ENCODE data around the gene EXD3.
"Not testable (repeated sequence)": the region's sequence is repeated elsewhere in the genome, so short reads cannot be mapped to it uniquely, and the experiment has no call there.

EXD3 gene

DNA sequence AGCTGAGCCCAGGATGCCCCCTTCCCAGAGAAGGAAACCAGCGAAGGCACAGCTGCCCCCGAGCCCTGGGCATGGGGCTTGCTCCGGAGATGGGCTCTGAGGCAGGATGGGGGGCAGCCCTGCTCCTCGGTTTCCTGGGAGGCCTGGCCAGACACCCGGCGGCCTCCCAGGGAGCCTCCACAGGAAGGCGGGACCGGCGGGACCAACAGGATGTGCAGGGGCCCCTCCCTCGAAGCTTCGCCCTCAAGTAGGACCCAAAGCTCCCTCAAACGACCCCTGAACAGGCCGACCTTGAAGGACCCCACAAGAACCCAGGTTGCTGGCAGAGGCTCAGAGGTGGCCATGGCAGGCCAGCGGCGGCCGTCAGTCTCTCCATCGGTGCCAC is 11.7 kb downstream of the EXD3 start:
- DNase-seq (ENCODE audit: low read depth in 2 of 2) = no peak

GRCh38 chr9:137410891-137411249 is 12.1 kb downstream of the EXD3 start:
- no peak for DNase-seq (ENCODE audit: low read depth in 2 of 2)

DNA sequence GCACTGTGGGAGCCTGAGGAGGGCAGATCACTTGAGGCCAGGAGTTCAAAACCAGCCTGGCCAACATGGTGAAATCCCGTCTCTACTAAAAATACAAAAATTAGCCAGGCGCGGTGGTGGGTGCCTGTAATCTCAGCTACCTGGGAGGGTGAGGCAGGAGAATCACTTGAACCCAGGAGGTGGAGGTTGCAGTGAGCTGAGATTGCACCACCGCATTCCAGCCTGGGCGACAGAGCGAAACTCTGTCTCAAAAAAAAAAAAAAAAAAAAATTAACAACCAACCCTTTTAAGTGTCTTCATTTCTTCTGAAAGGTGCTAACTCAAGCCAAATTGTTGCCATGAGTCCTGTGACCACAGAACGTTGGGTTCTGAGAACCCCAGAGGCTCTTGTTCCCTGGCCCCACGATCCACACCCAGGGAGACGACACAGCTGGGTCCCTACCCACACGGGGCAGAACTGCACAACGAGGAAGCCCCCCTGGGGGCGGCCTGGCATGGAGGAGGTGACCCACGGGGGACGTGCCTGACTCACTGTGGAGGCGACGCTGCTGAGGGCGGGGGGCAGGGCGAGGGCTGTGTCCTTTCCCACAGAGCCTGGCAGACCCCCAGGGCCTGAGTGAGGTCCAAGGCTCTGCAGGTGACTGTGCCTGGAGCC is 12.6 kb downstream of the EXD3 start:
- not testable (repeated sequence) for DNase-seq (ENCODE audit: low read depth in 2 of 2)

DNA sequence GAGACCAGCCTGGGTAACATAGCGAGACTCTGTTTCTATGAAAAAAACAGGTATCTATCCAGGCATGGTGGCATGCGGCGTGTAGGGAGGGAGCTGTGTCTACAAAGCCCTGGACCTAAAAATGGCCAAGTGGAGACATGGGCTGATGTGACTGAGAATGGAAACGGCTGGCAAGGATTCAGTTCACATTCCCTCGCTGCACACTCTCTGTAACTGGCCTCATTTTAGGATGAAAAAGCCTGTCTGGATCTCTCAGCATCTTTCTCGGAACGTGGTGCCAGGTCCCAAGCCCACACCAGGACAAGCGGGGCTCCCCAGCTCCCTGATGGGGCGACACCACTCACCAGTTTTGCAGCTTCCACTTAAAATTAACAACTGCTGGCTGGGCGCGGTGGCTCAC is 13.4 kb downstream of the EXD3 start:
- no peak for DNase-seq (ENCODE audit: low read depth in 2 of 2)

DNA sequence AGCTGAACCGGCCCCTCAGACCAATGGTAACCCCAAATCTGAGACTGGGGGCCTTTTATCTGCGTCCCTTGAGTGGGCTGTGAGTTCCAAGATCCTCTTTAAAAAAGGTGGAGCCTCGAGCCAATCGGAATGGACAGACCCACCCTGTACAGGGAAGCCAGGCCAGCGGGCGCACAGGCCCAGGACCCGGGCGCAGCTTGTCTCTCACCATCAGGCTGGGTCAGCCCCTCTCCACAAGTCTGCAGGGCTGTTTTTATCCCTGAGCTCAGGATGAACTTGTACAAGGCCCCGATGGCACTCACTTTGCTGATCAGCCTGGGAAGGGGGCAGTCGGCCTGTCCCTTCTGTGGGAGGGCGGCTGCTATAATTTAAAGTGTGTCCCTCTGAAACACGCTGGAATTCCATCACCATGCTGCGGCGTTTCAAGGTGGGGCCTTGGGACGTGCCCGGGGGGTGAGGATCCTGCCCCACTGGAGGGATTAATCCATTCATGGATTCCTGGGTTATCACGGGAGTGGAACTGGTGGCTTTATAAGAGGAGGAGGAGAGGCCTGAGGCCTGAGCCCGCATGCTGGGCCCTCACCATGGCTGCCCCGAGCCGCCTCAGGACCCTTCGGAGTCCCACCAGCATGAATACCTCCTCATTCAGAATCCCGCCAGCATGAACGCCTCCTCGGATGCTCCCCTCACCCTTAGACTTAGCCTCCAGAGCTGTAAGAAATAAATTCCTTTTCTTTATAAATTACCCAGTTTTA is 14.1 kb downstream of the EXD3 start:
- no peak for DNase-seq (ENCODE audit: low read depth in 2 of 2)

- DNase-seq (ENCODE audit: low read depth in 2 of 2) = no peak
These were observed 15.2 kb downstream of the EXD3 start for GRCh38 chr9:137407590-137408300.

DNA sequence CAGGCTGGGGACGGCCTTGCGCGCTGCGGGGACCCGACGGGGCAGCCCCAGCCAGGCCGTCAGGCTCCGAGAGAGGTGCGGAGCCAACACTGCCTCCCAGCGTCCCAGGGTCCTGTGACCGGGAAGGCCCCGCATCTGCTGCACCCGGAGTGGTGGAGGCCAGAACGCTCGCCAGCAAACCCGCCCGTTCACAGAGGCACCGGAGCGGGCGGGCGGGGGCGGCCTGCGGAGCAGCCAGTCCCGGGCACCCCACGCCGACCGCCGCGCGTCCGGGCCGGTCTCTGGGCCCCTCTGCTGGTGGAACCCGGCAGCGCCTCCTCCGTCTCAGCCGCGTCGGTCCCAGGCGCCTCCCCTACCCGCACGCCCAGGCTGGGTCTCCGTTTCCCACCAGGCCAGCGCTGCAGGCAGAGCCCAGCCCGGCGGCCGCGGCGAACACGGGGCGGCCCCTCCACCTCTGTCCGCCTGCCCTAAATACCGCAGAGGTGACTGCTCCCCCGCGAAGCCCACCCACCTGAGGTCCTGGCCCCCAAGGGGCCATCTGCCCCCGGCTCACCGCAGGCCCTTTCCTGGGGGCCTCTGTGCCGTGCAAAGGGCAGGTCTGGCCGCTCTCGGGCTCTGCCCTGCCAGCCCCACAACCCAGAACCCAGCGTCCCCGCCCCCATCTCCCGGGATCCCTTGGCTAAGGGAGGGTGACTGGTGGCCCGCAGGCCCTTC is 15.9 kb downstream of the EXD3 start:
- DNase-seq (ENCODE audit: low read depth in 2 of 2) = peak; percentile 9 to 57

GRCh38 chr9:137406085-137406760 is 16.7 kb downstream of the EXD3 start:
- no peak for DNase-seq (ENCODE audit: low read depth in 2 of 2)

DNA sequence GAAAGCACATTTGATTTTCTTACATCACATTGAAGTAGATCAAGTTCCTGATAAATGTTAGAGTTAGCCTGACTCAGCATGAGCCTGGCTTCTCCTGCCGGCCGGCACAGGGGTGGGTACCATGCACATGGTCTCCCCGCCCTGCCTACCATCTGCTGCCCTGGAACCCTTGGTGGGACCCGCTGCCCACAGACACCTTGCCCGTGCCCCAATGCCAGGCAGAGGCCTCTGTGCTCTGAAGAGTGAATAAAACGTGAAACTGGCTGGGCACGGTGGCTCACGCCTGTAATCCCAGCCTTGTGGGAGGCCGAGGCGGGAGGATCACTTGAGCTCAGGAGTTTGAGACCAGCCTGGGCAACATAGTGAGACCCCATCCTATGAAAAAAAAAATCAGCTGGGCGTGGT is 17.3 kb downstream of the EXD3 start:
- no peak for DNase-seq (ENCODE audit: low read depth in 2 of 2)

DNA sequence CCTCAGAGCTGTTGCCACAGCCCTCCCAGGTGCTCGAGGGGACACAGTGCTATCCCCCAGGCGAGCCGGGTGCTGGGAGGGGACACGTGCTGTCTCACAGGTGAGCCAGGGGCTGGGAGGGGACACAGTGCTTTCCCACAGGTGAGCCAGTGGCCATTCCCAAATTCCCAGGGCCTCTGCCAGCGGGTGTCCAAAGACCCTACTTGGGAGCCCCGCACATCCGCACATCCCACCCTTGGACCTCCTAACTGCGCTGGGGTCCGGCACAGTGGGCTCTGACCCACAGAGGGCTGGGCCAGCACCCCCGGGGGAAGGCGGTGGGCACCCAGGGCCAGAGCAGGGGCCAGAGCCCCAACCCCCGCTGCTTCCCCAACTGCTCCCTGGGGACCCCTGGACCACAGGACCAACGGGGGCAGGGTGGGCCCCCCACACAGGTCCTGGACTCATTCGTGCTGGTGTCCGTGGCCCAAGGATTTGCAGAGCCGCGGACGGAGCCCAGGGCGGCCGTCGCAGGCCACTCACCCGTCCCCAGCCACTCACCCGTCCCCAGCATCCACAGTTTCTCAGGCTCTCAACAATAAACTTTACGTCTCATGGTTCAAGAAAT is 17.9 kb downstream of the EXD3 start:
- no peak for DNase-seq (ENCODE audit: low read depth in 2 of 2)

- DNase-seq (ENCODE audit: low read depth in 2 of 2) = no peak
These were observed 19.7 kb downstream of the EXD3 start for GRCh38 chr9:137403269-137403668.

DNA sequence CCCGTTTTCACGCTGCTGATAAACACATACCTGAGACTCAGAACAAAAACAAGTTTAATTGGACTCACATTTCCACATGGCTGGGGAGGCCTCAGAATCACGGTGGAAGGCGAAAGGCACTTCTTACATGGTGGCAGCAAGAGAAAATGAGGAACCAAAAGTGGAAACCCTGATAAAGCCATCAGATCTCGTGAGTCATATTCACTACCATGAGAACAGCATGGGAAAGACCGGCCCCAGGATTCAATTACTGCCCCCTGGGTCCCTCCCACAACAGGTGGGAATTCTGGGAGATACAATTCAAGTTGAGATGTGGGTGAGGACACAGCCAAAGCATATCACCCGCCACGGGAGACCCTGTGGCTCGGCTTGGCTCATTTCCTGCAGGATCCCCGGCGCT is 20.2 kb downstream of the EXD3 start:
- DNase-seq (ENCODE audit: low read depth in 2 of 2) = no peak

GRCh38 chr9:137398561-137399468 is 24.1 kb downstream of the EXD3 start:
- DNase-seq (ENCODE audit: low read depth in 2 of 2) = no peak

DNA sequence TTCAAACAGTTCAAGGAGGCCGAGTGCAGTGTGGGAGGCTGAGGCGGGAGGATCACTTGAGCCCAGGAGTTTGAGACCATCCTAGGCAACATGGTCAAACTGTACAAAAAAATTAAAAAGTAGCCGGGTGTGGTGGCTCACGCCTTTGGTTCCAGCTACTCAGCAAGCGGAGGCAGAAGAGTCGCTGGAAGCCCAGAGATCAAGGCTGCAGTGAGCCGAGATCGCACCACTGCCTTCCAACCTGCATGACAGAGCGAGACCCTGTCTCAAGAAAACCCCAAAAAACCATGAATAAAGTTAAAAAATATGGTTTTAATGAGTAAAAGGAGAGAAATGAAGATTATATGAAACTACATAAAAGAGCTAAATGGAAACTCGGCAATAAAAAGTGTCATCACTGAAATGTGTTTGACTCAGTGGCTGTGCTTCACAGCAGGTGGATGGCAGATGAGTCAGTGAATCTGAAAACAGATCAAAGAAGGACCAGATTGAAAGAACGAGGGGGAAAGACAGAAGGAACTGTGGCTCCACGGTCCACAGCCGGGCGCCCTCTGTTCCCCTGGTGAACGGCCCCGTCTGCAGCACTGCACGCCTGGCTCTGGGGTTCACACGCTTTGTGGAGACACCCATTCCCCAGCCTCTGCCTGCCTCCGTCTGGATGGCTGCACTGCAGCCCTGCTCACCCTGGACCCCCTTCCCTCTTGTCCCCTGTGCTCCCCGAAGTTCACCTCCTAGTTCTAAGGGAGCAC is 25.1 kb downstream of the EXD3 start:
- DNase-seq (ENCODE audit: low read depth in 2 of 2) = no peak

- DNase-seq (ENCODE audit: low read depth in 2 of 2) = no peak
These were observed 26.2 kb downstream of the EXD3 start for GRCh38 chr9:137396634-137397367.

DNA sequence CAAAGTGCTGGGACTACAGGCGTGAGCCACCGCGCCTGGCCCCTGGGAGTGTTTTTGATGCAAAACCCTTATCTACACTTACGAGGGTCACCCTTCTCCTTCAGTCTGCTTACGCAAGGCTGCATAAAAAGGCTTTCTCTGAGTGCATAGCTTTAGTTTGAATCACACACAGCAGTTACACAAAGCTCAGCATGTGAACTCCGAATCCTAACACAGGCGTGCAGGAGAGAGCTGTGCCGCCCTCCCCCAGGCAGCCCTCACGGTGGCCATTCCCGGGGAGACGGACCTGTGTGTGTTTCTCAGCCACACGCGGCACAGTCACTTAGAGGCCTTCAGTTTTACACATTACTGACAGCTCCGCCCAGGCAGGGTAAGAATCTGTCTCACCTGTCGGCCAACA is 26.7 kb downstream of the EXD3 start:
- no peak for DNase-seq (ENCODE audit: low read depth in 2 of 2)

GRCh38 chr9:137395666-137396010 is 27.3 kb downstream of the EXD3 start:
- no peak for DNase-seq (ENCODE audit: low read depth in 2 of 2)

DNA sequence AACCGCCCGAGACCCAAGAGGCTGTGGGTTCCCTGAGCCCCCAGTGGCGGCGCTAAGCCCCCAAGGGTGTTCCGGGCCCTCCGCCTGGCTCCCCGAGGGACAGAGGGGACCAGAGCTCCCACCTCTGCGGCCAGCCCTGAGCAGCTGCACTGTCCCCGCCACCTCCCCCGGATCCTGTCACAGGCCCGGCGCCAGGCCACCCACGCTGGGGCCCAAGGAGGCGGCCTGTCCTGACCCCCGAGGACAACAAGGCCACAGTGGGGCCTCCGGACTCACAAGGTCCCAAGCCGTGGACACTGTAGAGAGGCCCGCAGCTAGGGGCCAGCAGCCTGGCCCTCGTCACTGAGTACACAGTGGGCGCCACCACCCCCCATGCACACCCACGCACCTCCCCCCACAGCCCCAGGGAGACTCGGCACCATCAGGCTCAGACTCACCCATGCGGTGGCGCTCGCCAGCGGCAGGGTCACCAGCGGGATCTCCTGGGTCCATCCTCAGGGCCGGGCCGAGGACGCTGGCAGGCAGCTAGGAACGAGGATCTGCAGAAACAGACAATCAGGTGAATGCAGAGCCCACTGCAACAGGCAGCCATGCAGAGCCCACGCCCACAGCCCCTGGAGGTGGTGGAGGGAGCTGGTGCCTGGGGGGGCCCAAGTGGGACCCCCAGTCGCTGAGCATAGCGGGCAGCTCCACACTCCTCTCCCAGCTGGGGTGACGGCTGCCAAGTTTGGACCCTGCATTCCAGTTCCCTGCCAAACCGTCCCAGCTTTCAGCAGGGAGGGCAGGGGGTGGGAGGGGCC is 27.9 kb downstream of the EXD3 start:
- DNase-seq (ENCODE audit: low read depth in 2 of 2) = no peak

Measured in stimulated activated CD8-positive, alpha-beta memory T cell treated with anti-CD3 and anti-CD28 coated beads, Interleukin-7, amount 100 ng/mL, for 4 hours (primary cell).